ENCODE measurements around the gene AMY1B.
"Not testable (repeated sequence)": the region's sequence is repeated elsewhere in the genome, so short reads cannot be mapped to it uniquely, and the experiment has no call there.

GRCh38 chr1:103707670-103708069 is 11.7 kb upstream of the AMY1B start:
- TF ChIP-seq EZH2 (IDR thresholded peaks at IDR 0.05; ENCODE audit: insufficient read depth, poor library complexity, severe bottlenecking); EZH2phosphoT487 (IDR thresholded peaks at IDR 0.05; ENCODE audit: insufficient read depth, low read depth): not testable (repeated sequence)

Measured in GM23248 (cell line).